Measurements from ENCODE around the gene IGHMBP2.

Gene IGHMBP2

DNA sequence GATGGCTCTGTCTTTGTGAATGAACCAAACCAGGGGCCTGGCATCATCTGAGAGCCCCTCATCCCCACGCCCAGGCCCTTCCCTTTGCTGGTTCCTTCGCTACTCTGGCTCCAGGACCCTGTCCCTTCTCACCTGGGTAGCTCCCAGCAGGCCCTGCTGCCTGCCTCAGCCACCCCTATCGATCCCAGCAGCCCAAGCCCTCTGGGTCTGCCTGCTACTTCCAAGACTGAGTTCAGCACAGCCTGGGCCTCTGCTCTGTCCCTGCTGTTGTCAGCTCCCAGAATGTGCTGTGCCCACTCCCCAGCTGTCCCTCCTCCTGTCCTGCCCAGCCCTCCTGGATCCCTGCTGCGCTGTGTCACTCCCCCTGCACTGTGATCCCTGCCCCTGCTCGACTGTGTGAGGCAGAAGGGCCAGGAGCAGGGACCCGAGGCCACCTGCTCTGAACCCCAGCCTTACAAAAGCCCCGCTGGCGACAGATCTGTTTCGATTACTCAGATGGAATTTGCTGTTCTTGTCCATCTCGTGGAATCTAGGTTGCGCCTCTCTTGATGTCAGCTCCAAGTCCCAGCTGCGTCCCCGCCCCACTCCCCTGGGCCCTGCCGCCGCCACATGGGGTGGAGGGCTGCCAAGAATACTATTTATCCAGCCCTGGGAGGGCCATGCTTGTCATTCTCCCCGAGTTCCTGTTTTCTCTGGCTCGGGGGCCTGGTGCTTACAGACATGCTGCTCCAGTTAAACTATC is 13.0 kb upstream of the IGHMBP2 start:
- DNase-seq = peak; percentile 86

- DNase-seq = no peak
Measured at GRCh38 chr11:68891351-68891948, 12.2 kb upstream of the IGHMBP2 start.

GRCh38 chr11:68892576-68892975 is 11.1 kb upstream of the IGHMBP2 start:
- DNase-seq = no peak

DNA sequence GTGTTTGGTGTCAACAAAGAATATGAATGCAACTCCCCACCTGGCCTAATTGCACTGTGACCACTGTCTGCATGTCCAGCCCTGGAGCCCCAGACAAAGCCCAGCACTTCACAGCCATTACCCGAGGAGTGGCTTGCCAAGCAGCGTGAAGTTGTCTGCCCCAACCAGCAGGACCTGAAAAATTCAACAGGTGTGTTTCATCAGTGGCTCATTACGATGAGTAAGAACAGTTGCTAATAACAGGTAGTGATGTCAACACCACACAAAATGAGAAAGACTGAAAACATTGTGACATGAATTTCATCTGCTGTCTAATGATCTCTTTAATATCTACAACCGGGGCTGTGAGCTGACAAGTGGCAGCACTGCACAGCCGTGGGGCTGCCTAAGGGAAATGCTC is 10.4 kb upstream of the IGHMBP2 start:
- DNase-seq = no peak

DNA sequence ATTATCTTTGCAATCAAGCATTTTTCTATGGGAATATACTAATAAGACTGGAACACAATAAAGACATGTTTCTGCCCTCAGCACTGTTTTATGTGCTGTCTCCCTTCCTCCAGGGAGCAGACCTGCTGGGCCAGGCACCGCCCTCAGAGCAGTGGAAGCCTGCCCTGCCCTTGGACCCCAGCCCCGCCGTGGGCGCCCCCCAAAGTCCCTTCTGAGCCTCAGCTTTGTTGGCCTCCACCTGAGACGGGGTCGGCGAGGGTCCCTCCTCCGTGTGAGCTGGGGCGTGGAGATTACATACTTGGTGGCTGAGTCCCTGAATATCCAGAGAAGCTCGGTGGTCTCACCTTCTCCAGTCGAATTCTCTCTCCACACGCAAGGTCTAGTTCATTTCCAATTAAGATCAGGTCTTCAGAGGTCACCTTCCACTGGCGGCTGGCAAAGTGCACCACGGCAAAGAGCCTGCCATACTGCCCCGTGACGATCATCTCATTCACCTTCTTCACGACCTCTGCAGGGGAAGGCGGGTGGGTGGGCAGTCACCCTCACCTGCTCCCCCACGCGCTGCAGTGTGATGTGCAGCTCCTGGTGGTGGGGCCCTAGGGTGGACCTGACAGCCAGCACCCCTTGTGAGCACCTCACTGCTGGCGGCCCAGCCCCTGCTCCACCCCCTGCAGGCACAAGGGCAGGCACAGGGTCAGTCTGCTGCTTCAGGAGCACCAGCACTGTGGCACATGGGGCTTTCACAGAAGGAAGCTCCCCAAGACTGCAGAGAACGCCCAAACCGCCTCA is 7.3 kb upstream of the IGHMBP2 start:
- no peak for DNase-seq

DNA sequence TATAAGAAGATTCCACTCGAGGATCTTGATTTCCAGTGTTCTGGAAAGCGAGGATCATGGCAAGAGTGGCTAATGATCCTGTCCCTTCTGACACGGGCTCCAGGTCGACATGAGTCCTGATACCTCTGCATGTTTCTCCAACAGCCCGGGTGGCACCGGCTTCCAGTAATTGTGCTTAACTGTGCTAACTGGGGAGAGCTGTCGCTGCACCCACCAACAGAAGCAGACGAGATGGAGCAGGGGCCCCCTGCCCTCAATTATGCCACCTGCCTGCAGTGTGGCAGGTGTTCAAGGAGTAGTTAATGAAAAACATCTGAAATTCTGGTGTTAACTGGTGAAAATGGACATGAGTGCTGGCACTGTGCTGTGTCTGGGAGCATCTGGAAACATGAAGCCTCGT is 6.2 kb upstream of the IGHMBP2 start:
- DNase-seq = no peak

- no peak for DNase-seq
Measured at GRCh38 chr11:68900835-68901381, 2.8 kb upstream of the IGHMBP2 start.

DNA sequence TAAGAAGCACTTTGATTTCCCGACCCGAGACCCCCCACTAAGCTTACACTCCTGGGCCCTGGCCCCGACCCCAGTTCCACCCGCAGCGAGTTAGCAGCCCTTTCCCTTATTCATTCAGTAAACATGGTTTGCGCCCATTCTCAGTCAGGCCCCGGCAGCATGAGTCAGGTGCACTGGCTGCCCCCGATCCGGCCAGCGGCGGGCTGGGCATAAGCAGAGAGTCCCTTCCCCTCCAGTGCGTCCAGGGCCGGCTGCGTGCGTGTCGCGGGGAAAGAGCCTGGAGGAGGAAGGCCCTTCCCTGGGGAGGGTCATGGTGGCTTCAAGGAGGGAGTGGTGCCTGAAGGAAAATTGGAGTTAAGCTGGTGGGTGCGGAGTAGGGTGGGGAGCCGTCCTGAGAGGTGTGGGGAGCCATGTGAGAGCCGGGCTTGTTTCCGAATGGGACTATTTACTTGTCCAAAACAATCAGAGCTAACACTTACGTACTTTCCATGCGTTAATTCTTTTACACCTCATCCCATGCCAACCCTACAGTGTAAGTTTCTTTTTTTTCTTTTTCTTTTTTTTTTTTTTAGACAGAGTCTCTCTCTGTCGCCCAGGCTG is 657 bp downstream of the IGHMBP2 start:
- peak; percentile 54 for DNase-seq

- no peak for DNase-seq
Measured at GRCh38 chr11:68905421-68906360, 2.0 kb downstream of the IGHMBP2 start.

DNA sequence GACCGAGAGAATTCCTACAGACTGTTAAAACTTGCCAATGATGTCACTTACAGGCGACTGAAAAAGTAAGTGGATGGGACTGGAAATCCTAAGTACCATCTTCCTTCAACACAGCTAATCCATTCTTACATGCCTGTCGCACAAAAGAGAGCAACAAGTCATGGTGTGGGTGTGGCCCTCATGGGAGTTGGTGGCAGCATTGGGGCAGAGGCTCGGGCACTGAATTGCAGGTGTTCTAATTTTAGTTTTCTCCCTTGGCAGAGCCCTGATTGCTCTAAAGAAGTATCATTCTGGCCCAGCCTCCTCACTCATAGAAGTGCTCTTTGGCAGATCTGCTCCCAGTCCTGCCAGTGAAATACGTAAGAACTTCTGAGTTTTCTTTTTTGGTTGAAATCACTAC is 4.6 kb downstream of the IGHMBP2 start:
- no peak for DNase-seq

- DNase-seq = no peak
Measured at GRCh38 chr11:68910965-68911364, 7.3 kb downstream of the IGHMBP2 start.

DNA sequence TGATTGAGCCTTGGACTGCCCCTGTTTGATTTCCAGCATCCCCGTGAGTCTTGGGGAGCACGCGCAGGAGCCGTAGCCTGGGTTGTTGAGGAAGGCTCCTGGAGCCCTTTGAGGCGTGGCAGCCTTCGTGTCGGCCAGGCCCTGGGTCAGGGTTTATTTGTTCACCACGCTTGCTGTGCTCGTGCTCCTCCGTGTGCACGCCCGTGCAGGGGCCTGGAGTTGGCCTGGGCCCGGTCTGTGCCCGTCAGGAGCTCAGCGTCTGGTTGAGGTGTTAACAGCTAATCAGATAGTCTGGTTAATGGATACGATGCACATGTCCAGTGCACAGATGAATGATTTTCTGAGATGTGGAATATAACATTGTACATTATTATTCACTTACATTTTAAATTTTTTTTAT is 8.0 kb downstream of the IGHMBP2 start:
- DNase-seq = no peak

DNA sequence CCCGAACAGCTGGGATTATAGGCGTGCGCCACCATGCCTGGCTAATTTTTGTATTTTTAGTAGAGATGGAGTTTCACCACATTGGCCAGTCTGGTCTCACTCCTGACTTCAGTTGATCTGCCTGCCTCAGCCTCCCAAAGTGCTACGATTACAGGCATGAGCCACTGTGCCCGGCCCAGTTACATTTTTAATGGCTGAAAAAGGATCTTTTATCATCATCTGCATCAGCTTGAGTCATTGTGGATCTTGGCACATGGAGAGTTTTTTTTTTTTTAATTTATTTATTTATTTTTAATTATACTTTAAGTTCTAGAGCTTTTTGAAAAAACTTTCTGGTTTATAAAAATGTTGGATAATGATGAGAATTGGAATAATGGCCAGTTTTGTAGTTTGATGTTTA is 8.6 kb downstream of the IGHMBP2 start:
- no peak for DNase-seq

DNA sequence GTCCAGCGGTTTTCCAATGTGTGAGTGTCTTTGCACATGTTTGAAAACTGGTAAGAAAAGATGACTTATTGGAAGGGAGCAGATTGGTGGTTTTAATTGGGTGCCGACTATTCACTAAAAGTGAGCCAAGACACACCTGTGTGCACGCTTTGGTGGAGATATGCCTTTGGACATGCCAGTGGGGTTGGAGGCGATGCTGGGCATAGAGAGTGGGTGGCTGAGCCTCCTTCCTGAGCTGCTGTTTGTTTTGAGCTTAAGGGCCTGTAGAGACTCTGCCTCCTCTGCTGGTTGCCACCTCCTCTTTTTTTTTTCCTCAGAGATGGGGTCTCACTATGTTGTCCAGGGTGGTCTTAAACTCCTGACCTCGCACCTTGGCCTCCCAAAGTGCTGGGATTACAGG is 9.5 kb downstream of the IGHMBP2 start:
- DNase-seq = no peak

DNA sequence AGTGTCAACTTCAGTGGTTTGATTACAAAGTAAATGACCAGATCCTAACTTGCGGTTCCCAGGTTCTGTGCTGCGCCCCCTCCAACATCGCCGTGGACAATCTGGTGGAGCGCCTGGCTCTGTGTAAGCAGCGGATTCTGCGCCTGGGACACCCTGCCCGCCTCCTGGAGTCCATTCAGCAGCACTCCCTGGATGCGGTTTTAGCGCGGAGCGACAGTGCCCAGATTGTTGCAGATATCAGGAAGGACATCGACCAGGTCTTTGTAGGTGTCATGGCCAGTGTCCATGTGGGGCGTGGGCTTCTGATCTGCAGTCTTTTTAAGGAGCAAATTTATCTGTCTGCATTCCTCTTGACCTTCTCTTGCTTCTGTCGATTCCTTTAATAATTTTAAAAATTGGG is 11.1 kb downstream of the IGHMBP2 start:
- DNase-seq = no peak

DNA sequence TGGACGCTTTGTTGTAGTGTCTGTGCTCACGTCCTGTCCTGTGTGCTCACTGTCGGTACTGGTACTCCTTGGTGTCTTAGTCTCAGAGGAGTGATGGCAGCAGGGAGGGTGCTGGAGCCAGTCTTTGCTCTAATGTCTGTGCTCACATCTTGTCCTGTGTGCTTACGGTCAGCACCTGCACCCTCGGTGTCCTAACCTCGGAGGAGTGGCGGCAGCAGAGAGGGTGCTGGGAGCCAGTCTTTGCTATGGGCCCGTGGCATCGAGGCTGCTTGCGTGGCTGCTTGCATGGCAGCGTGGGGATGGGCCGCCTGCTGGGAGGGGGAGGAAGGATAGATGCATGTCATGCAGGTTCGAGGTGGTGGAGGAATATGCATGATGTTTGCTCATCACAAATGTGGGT is 12.7 kb downstream of the IGHMBP2 start:
- no peak for DNase-seq

DNA sequence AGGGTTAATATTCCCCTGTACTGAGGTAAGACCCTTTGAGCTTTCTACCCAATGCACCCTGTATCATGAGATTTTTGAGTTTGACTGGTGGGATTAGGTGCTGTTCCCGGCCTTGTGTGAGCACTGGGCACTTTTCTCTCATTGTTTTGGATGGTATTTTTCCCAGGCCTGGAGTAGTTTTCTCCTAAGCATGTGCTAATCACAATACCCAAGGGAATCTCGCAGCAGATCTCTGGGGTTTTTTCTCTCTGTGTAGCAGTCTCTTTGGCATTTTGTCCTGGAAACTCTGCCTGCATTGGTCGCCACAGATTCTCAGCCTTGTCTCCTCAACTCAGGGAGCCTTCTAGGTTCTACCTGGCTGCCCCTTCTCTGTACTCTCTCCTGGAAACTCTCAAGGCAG is 19.9 kb downstream of the IGHMBP2 start:
- no peak for DNase-seq

DNA sequence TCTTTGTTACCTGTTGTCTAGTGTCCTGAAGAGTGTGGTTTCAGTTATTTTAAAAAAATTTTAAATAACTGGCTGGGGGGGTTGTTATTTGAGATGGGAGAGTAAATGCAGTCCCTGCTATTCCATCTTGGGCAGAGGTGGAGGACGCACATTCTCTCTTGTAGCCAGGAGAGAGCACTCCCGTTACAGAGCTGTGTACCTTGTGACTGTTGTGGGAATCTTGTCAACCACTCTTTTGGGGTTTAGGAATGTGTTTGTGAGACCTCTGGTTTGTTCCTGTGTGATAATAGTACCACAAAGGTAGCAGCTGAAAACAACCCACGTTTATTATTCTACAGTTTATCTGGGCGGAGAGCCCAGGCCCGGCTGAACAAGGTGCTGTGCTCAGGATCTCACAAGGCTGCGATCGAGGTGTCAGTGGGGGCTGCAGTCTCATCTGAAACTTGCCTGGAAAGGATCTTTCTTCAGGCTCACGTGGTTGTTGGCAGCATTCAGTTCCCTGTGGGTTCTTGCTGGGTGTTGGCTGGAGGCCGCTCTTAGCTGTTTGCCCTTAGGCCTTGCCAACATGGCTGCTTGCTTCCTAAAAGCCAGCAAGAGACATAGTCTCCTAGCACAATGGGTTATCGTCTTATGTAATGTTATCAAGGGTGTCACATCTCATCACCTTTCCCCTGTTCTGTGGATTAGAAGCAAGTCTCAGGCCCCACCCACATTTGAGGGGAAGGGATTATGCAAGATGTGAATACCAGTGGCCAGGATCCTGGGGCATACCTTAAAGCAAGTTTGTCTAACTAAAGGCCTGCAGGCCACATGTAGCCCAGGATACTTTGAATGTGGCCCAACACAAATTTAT is 20.6 kb downstream of the IGHMBP2 start:
- no peak for DNase-seq

DNA sequence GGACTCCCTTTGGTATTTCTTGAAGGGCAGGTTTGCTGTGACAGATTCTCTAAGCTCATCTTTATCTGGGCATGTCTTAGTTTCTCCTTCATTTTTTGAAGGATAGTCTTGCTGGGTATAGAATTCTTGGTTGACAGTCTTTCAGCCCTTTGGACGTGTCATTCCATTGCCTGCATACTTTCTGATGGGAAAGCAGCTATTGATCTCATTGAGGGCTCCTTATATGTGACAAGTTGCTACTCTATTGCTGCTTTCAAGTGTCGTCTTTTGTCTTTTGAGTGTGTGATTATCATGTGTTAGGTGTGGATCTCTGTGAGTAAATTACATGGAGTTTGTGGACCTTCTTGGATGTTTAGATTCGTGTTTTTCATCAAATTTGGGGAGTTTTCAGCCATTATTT is 21.9 kb downstream of the IGHMBP2 start:
- peak; percentile 50 for DNase-seq

- DNase-seq = no peak
Measured at GRCh38 chr11:68927280-68928135, 23.8 kb downstream of the IGHMBP2 start.
